Measurements from ENCODE around the gene TOP3A. TPM values are rescaled to one million over a fixed set of nuclear protein-coding genes. Genes with fewer than 3 reads are reported as not detected.

The TOP3A gene
- total and polyA plus RNA-seq, 2 of the 13 experiments (the other 11 are each of a cell fraction or from before 2014, with no cell fraction given) = 16.9 to 36.8 TPM

DNA sequence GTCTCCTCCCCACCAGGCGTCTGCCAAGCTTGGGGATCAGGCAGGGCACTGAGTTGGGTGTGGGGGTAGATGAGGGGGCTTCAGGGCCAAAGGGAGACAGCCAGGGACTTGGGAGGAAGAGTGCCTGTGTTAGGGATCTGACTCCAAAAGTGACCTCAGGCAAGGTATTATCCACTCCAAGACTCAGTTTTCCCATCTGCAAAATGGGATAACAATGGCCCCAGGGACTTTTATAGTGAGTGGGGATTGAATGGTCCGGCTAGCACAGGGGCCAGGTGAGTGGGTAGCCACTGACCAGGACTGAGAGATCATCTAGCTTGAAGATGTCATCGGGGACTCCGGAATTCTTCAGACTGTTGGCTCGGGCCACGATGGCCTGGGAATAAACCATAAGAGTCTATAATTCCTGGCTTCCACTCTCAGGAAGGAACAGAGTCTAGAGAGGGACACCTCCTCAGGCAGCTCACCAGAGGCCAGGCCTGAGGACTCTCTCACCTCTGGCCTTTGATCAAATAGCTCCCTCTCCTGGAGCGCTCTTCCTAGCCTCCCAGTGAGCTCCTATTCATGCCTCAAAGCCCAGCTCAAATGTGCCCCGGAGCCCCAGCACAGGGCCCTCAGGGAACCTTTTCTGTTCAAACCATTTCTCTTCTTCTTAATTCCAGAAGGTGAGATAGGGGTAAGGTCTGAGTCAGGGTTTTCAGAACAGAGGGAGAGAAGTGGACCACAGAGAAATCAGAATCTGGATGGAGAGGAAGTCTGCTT lies 59.7 kb downstream of the TOP3A start:
- peaks cover 8% of the 10 kb centered on the region; the same call in 1 of the 2 replicates for H4K20me1 ChIP-seq (ENCODE audit: insufficient read depth, low read length)
- no TSS peak for BruUV-seq (replicated peaks)
- intact Hi-C loops (cut with micrococcal nuclease; ENCODE audit: unreplicated experiment) = loop anchor here (5.0 kb wide), 1 partner anchor 62 kb away; the partner anchor contains the start of gene SMCR8

More for the DNA sequence above, 59.7 kb downstream of the TOP3A start:
- no peak for DNase-seq (ENCODE audit: low spot score)
- no peak for ATAC-seq
- Histone ChIP-seq H3K9me3 (ENCODE audit: low read length) (no peaks in the 10 kb centered on the region), H3K27ac (ENCODE audit: extremely low read length, insufficient read depth, low read length) (no peak overlapping the region), H3K9ac (ENCODE audit: insufficient read depth, low read depth, low read length) (no peak overlapping the region), H3K4me2 (ENCODE audit: low read depth, low read length) (no peak overlapping the region), H2AFZ (ENCODE audit: low read length) (no peak overlapping the region), H3K27me3 (ENCODE audit: control insufficient read depth in 1 of 2, insufficient read depth in 2 of 2, low read length in 2 of 2) (no peaks in the 10 kb centered on the region; a peak in 1 of 5 replicates), H3K4me3 (replicated peaks in 1 of 3; ENCODE audit: insufficient read depth in 1 of 3, low read depth in 2 of 3, low read length in 3 of 3) (no peak overlapping the region), H3K79me2 (ENCODE audit: insufficient read depth, low read length) (peaks cover 21% of the 10 kb centered on the region), H3K4me1 (ENCODE audit: insufficient read depth, low read length) (peaks cover 22% of the 10 kb centered on the region), H3K36me3 (replicated peaks in 1 of 2; ENCODE audit: control insufficient read depth in 1 of 2, insufficient read depth in 2 of 2, low read length in 2 of 2) (peaks cover 31 to 58% of the 10 kb centered on the region in 2 experiments; a peak in 4 of 5 replicates)
- in situ Hi-C loops (cut with HindIII; ENCODE audit: extremely low pct_ligation_motif_present, low pct_unique_long_range_greater_than_20kb) = loop anchor here (5.0 kb wide), 1 partner anchor 33 kb away; no protein-coding TSS in a partner anchor
- FAIRE-seq = no peak
- TF ChIP-seq, protein P1, sequence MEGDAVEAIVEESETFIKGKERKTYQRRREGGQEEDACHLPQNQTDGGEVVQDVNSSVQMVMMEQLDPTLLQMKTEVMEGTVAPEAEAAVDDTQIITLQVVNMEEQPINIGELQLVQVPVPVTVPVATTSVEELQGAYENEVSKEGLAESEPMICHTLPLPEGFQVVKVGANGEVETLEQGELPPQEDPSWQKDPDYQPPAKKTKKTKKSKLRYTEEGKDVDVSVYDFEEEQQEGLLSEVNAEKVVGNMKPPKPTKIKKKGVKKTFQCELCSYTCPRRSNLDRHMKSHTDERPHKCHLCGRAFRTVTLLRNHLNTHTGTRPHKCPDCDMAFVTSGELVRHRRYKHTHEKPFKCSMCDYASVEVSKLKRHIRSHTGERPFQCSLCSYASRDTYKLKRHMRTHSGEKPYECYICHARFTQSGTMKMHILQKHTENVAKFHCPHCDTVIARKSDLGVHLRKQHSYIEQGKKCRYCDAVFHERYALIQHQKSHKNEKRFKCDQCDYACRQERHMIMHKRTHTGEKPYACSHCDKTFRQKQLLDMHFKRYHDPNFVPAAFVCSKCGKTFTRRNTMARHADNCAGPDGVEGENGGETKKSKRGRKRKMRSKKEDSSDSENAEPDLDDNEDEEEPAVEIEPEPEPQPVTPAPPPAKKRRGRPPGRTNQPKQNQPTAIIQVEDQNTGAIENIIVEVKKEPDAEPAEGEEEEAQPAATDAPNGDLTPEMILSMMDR (CRISPR knock-in tag; IDR thresholded peaks at IDR 0.05) = peak; percentile 40
- TF ChIP-seq SMC3 (IDR thresholded peaks at IDR 0.05; ENCODE audit: low read length) (peak; percentile 4; the same call in 1 of the 2 replicates), STAG1 (CRISPR knock-in tag; IDR thresholded peaks at IDR 0.05) (peak; percentile 25; the same call in 1 of the 2 replicates), ZNF629 (CRISPR knock-in tag; conservative IDR thresholded peaks at IDR 0.05) (peak; percentile 80), KDM1A (CRISPR knock-in tag; IDR thresholded peaks at IDR 0.05) (no peak)
- TF ChIP-seq, protein P2, sequence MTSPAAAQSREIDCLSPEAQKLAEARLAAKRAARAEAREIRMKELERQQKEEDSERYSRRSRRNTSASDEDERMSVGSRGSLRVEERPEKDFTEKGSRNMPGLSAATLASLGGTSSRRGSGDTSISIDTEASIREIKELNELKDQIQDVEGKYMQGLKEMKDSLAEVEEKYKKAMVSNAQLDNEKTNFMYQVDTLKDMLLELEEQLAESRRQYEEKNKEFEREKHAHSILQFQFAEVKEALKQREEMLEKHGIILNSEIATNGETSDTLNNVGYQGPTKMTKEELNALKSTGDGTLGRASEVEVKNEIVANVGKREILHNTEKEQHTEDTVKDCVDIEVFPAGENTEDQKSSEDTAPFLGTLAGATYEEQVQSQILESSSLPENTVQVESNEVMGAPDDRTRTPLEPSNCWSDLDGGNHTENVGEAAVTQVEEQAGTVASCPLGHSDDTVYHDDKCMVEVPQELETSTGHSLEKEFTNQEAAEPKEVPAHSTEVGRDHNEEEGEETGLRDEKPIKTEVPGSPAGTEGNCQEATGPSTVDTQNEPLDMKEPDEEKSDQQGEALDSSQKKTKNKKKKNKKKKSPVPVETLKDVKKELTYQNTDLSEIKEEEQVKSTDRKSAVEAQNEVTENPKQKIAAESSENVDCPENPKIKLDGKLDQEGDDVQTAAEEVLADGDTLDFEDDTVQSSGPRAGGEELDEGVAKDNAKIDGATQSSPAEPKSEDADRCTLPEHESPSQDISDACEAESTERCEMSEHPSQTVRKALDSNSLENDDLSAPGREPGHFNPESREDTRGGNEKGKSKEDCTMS (CRISPR knock-in tag; conservative IDR thresholded peaks at IDR 0.05) = no peak
- CTCF ChIA-PET (ENCODE audit: low intra/inter-chr PET ratio, low total read pairs) = no interaction called here
- POLR2A ChIA-PET = no interaction called here
- 97% methylated on average over 8 of the region's 8 CpGs for WGBS (ENCODE audit: low lambda C conversion rate)

Measured in HepG2 (cell line).